HG02970 (cell line): ENCODE results near the gene SLC25A47.

Source experiments
- ATAC-seq: cut with Tn5 transposase; IDR thresholded peaks from one replicate; pipeline ENCODE4 v1.9.1; 2021; ENCODE audit warnings: mild to moderate bottlenecking, moderate library complexity, moderate number of reproducible peaks; ENCODE audit not compliant: unreplicated experiment, low FRiP score

Gene SLC25A47

GRCh38 chr14:100322138-100322957 lies 791 bp upstream of the SLC25A47 start:
- ATAC-seq = no peak

- no peak for ATAC-seq
Measured at GRCh38 chr14:100323942-100324307, 786 bp downstream of the SLC25A47 start.

GRCh38 chr14:100325231-100325632 lies 2.1 kb downstream of the SLC25A47 start:
- no peak for ATAC-seq

- no peak for ATAC-seq
Measured at GRCh38 chr14:100325958-100326357, 2.8 kb downstream of the SLC25A47 start.

- ATAC-seq = no peak
Measured at GRCh38 chr14:100327128-100327527, 4.0 kb downstream of the SLC25A47 start.

- no peak for ATAC-seq
Measured at GRCh38 chr14:100328495-100329163, 5.5 kb downstream of the SLC25A47 start.

GRCh38 chr14:100329233-100330006 lies 6.3 kb downstream of the SLC25A47 start:
- ATAC-seq = no peak

GRCh38 chr14:100330007-100330344 lies 6.8 kb downstream of the SLC25A47 start:
- ATAC-seq = no peak

GRCh38 chr14:100330388-100330931 lies 7.3 kb downstream of the SLC25A47 start:
- ATAC-seq = no peak

GRCh38 chr14:100332071-100332639 lies 9.0 kb downstream of the SLC25A47 start:
- no peak for ATAC-seq

- no peak for ATAC-seq
Measured at GRCh38 chr14:100332797-100333196, 9.7 kb downstream of the SLC25A47 start.

- ATAC-seq = no peak
Measured at GRCh38 chr14:100333311-100333710, 10.2 kb downstream of the SLC25A47 start.

- ATAC-seq = no peak
Measured at GRCh38 chr14:100333827-100334226, 10.7 kb downstream of the SLC25A47 start.

GRCh38 chr14:100334904-100335303 lies 11.8 kb downstream of the SLC25A47 start:
- ATAC-seq = no peak

GRCh38 chr14:100336618-100337530 lies 13.7 kb downstream of the SLC25A47 start:
- no peak for ATAC-seq

- ATAC-seq = no peak
Measured at GRCh38 chr14:100339766-100340422, 16.8 kb downstream of the SLC25A47 start.

GRCh38 chr14:100340423-100340813 lies 17.3 kb downstream of the SLC25A47 start:
- no peak for ATAC-seq

- ATAC-seq = no peak
Measured at GRCh38 chr14:100341301-100342031, 18.3 kb downstream of the SLC25A47 start.
